DMS153 treated with DMSO at 0.1 percent for 48 hours (cell line): Measurements from ENCODE around the gene CDC42EP4.
"Not testable (repeated sequence)": the region's sequence is repeated elsewhere in the genome, so short reads cannot be mapped to it uniquely, and the experiment has no call there.

Experiments
- DNase-seq: peaks from one replicate; lab custom pipeline; 2025; ENCODE audit not compliant: unreplicated experiment; lab: John Stamatoyannopoulos, UW

The CDC42EP4 gene

GRCh38 chr17:73320601-73321264 lies 8.9 kb upstream of the CDC42EP4 start:
- DNase-seq: no peak

DNA sequence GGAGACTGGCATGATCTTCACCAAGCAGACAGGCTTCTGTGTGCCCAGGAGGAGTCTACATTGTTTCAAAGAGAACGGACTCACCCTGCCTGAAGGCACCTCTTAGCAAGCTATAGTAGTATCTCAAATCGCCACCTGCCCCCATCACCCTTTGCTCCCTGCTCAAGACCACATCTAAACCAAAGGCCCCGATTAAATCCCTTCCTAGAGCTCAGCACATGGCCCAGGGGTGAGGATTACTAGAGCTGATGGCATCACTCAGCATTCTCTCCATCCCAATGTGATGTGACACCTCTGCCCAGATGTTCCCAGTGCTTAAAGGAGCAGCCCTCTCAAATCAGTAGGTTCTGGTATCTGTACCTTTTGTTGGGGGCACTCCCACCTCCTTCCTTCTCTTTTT lies 8.0 kb upstream of the CDC42EP4 start:
- no peak for DNase-seq

- no peak for DNase-seq
Measured at GRCh38 chr17:73318836-73319235, 7.0 kb upstream of the CDC42EP4 start.

GRCh38 chr17:73318427-73318813 lies 6.6 kb upstream of the CDC42EP4 start:
- DNase-seq: no peak

GRCh38 chr17:73317513-73318426 lies 6.0 kb upstream of the CDC42EP4 start:
- no peak for DNase-seq

- DNase-seq: no peak
Measured at GRCh38 chr17:73316919-73317505, 5.2 kb upstream of the CDC42EP4 start.

- DNase-seq: no peak
Measured at GRCh38 chr17:73315471-73315870, 3.7 kb upstream of the CDC42EP4 start.

DNA sequence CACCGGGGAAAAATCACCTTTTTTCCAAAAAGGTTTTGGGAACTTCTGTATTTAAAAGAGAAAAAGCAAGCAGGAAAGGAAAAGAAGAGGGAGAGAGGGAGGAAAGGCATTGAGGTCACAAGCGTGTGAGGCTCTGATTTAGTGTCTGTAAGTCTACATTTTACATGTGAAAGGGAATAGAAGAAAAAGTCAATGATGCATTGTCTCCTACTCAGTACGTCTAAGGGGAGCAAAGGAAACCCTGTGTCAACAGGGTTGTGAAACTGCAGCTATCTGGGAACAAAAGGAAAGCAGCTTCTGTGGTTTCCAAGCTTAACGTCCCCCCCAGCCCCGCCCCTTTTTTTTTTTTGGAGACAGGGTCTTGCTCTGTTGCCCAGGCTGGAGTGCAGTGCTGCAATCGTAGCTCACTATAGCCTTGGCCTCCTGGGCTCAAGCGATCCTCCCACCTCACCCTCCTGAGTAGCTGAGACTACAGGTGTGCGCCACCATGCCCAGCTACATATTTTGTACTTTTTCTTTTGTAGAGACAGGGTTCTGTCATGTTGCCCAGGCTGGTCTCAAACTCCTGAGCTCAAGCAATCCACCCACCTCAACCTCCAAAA lies 1.8 kb upstream of the CDC42EP4 start:
- DNase-seq: no peak

GRCh38 chr17:73312887-73313286 lies 1.1 kb upstream of the CDC42EP4 start:
- not testable (repeated sequence) for DNase-seq

DNA sequence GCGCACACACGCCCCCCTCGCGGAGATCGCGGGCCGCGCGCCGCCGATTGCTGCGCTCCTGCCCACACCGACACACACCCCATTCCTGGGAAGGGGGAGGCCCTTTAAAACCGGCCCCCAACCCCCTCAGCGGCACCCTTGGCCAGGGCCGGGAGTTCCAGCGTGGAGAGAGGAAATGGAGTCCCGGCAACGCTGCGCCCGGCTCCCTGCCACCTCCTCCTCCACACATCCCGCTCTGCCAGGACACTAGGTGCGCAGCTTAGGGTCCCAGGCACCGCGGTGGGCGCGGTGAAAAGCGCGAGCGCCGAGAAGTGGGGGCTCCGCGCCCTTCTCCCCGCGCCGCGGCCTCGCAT lies 397 bp downstream of the CDC42EP4 start:
- no peak for DNase-seq

DNA sequence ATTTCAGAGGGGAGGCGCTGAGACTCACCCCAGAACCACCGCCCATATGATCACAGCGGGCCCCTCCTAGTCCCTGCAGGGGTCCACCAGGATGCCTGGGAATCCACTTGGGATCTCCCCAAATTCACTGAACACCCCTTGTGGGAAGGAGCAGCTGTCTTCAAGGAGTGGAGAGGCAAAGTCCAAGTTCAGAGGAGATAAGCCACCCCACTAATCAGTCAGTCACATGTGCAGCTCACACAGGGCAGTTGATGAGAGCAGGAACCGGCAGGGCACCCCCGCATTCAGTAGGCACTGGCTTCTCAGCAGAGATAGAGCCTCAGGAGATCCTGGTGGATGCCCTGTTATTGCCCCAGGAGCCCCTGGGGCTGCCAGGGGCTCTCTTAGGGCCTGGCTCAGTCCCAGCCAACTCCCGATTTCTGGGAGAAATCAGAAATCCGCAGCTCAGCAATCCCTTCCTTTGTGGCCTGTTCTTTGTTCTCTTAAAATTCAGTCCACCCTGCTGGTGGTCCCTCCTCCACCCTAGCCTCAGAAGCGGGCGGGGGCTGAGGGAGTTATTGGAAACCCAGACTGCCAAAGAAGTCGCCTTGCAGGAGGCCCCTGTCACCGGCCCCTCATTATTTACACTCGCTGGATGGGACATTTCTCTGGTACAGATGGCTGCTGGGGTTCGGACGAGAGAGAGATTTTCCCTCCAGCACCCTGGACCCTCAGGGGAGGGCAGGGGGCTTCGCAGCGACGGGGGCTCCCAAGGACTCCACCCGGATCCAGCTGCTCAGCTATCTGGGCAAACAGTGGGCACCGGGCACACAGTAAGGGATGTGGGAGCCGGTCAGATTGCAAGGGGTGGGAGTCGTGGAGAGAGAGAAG lies 1.8 kb downstream of the CDC42EP4 start:
- no peak for DNase-seq

DNA sequence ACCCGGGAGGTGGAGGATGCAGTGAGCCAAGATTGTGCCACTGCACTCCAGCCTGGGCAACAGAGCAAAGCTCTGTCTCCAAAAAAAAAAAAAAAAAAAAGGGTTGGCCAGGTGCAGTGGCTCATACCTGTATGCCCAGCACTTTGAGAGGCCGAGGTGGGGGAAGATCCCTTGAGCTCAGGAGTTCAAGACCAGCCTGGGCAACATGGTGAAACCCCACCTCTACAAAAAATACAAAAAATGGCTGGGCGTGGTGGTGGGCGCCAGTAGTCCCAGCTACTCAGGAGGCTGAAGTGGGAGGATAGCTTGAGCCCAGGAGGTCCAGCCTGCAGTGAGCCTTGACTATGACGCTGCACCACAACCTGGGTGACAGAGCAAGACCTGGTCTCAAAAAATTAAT lies 2.8 kb downstream of the CDC42EP4 start:
- not testable (repeated sequence) for DNase-seq

GRCh38 chr17:73308017-73308823 lies 3.6 kb downstream of the CDC42EP4 start:
- no peak for DNase-seq

DNA sequence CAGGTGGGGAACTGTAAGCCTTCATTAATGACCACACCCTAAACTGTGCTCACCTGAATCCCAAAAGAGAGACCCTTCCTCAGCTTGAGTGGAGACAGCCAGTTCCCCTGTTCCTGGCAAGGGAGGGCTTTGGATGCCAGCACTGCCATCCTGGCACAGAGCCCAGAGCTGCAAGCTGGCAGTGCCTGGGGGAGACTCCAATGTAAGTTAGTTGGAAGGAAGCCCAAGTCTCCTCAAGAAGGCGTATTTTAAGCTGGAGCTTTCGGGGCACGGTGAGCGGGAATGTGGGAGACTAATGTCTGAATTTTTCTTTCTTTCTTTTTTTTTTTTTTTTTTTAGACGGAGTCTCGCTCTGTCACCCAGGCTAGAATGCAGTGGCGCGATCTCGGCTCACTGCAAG lies 4.7 kb downstream of the CDC42EP4 start:
- DNase-seq: no peak

- DNase-seq: no peak
Measured at GRCh38 chr17:73305845-73306836, 5.7 kb downstream of the CDC42EP4 start.

GRCh38 chr17:73304971-73305812 lies 6.6 kb downstream of the CDC42EP4 start:
- peak; percentile 24 for DNase-seq

- no peak for DNase-seq
Measured at GRCh38 chr17:73304438-73304837, 7.4 kb downstream of the CDC42EP4 start.

DNA sequence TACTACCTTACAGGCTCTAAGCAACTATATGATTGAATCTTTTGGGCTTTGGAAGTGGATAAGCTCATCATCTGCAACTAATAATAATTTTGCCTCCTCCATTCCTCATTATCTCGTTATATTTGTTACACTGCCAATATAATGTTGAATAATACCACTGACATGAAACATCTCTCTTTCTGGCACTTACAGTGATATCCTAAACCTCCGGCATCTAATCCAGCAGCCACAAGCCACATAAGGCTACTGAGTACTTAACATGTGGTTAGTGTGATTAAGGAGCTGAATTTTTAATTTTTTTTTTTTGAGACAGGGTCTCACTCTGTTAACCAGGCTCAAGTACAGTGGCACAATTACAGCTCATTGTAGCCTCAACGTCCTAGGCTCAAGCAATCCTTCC lies 9.6 kb downstream of the CDC42EP4 start:
- DNase-seq: no peak
